CMK (cell line): ENCODE results near the gene PCDH8.

Experiments used
- DNase-seq: peaks from one replicate; pipeline ENCODE4 v3.0.0-alpha.2; 2010; ENCODE audit warnings: low read depth

Gene PCDH8

GRCh38 chr13:52851137-52851962, 2.9 kb upstream of the PCDH8 start:
- no peak for DNase-seq

- no peak for DNase-seq
These were observed 2.1 kb upstream of the PCDH8 start for GRCh38 chr13:52850396-52851136.

- DNase-seq, result no peak
These were observed 1.6 kb upstream of the PCDH8 start for GRCh38 chr13:52850072-52850395.

GRCh38 chr13:52849291-52850071, 1.0 kb upstream of the PCDH8 start:
- no peak for DNase-seq

- no peak for DNase-seq
These were observed 583 bp downstream of the PCDH8 start for GRCh38 chr13:52847682-52848432.

GRCh38 chr13:52847322-52847681, 1.1 kb downstream of the PCDH8 start:
- DNase-seq, result no peak

GRCh38 chr13:52846567-52847321, 1.7 kb downstream of the PCDH8 start:
- no peak for DNase-seq

GRCh38 chr13:52845766-52846566, 2.5 kb downstream of the PCDH8 start:
- no peak for DNase-seq

- no peak for DNase-seq
These were observed 3.1 kb downstream of the PCDH8 start for GRCh38 chr13:52845334-52845761.

GRCh38 chr13:52844836-52845235, 3.6 kb downstream of the PCDH8 start:
- peak; percentile 89 for DNase-seq

GRCh38 chr13:52842441-52842840, 6.0 kb downstream of the PCDH8 start:
- DNase-seq, result no peak

- DNase-seq, result no peak
These were observed 8.4 kb downstream of the PCDH8 start for GRCh38 chr13:52840066-52840465.

GRCh38 chr13:52838433-52839107, 9.9 kb downstream of the PCDH8 start:
- DNase-seq, result no peak

- DNase-seq, result no peak
These were observed 10.6 kb downstream of the PCDH8 start for GRCh38 chr13:52837850-52838249.

GRCh38 chr13:52835071-52835839, 13.2 kb downstream of the PCDH8 start:
- peak; percentile 73 for DNase-seq

- no peak for DNase-seq
These were observed 15.1 kb downstream of the PCDH8 start for GRCh38 chr13:52833296-52833875.

GRCh38 chr13:52832313-52832712, 16.1 kb downstream of the PCDH8 start:
- DNase-seq, result no peak

- no peak for DNase-seq
These were observed 17.5 kb downstream of the PCDH8 start for GRCh38 chr13:52830946-52831345.

- DNase-seq, result no peak
These were observed 20.6 kb downstream of the PCDH8 start for GRCh38 chr13:52827839-52828238.
